HepG2 (cell line): ENCODE data around the gene TSPAN5. TPM values are rescaled to one million over a fixed set of nuclear protein-coding genes. Genes with fewer than 3 reads are reported as not detected.

Source experiments
- ATAC-seq: fragments of 200-7000 bp; cut with Tn5 transposase; 3 replicates; pipeline ENCODE4 v1.9.1; 2020; ENCODE audit warnings: mild to moderate bottlenecking, moderate library complexity
- BruUV-seq: library from RNA; stranded (reverse); fragments of 400-500 nt; replicated peaks from 2 replicates; lab custom pipeline; 2021; lab: Mats Ljungman, UMichigan
- CTCF ChIA-PET: fragments of 300-600 bp; formaldehyde crosslinking; extraction: SDS; loops from one replicate; lab custom pipeline; 2021; ENCODE audit warnings: low total read pairs, inconsistent platforms, low intra/inter-chr PET ratio; lab: Yijun Ruan, JAX
- POLR2A ChIA-PET: fragments of 350-600 bp; sonication (Branson Sonifier 250); formaldehyde crosslinking; loops from one replicate; lab custom pipeline; 2020; ENCODE audit warnings: antibody characterized with exemption, inconsistent platforms; lab: Yijun Ruan, JAX
- DNase-seq: peaks from one replicate; pipeline ENCODE4 v3.0.0-alpha.2; 2015; ENCODE audit warnings: low spot score
- FAIRE-seq: peaks from 3 replicates; lab custom pipeline; 2011; peaks lifted over from hg19 to GRCh38; lab: Jason Lieb, UNC
- H2AFZ ChIP-seq: one replicate; pipeline ENCODE4 v1.6.1; 2011; ENCODE audit warnings: low read length, inconsistent platforms
- H3K27ac ChIP-seq: fragments of 300-600 bp; 3 replicates; pipeline ENCODE4 v1.8.0; 2011; ENCODE audit warnings: mixed run types, mild to moderate bottlenecking, mixed read lengths, low read length, inconsistent platforms; ENCODE audit not compliant: insufficient read depth; ENCODE audit errors: extremely low read length
- H3K27me3 ChIP-seq, 2 experiments: fragments of 200-600 bp in 1 of 2; 2 replicates in 1 of 2; 3 replicates in 1 of 2; pipeline versions ENCODE4 v1.6.0 to v1.8.0; 2011; ENCODE audit warnings: low read length in 2 of 2, mild to moderate bottlenecking in 2 of 2, moderate library complexity in 2 of 2, inconsistent platforms in 1 of 2; ENCODE audit not compliant: insufficient read depth in 2 of 2, control insufficient read depth in 1 of 2
- H3K36me3 ChIP-seq, 2 experiments: fragments of 200-600 bp in 1 of 2; replicated peaks in 1 of 2; 2 replicates in 1 of 2; 3 replicates in 1 of 2; pipeline versions ENCODE4 v1.5.1 to v1.8.0; 2011; ENCODE audit warnings: low read length in 2 of 2, inconsistent platforms in 1 of 2; ENCODE audit not compliant: insufficient read depth in 2 of 2, control insufficient read depth in 1 of 2
- H3K4me1 ChIP-seq: 2 replicates; pipeline ENCODE4 v1.5.1; 2012; ENCODE audit warnings: low read length, inconsistent platforms; ENCODE audit not compliant: insufficient read depth
- H3K4me2 ChIP-seq: 2 replicates; pipeline ENCODE4 v1.6.0; 2011; ENCODE audit warnings: low read depth, low read length, inconsistent platforms
- H3K4me3 ChIP-seq, 3 experiments: fragments of 200-600 bp in 1 of 3; sonication (generic), shearing (Covaris generic) in 1 of 3; replicated peaks in 1 of 3; 2 replicates each; pipeline ENCODE4 v1.5.1; 2011 to 2016; ENCODE audit warnings: low read length in 3 of 3, inconsistent platforms in 2 of 3, low read depth in 2 of 3, mild to moderate bottlenecking in 2 of 3, control low read depth in 1 of 3, mixed read lengths in 1 of 3; ENCODE audit not compliant: insufficient read depth in 1 of 3
- H3K79me2 ChIP-seq: one replicate; pipeline ENCODE4 v1.6.1; 2011; ENCODE audit warnings: low read length, inconsistent platforms; ENCODE audit not compliant: insufficient read depth
- H3K9ac ChIP-seq: 2 replicates; pipeline ENCODE4 v1.6.0; 2011; ENCODE audit warnings: mild to moderate bottlenecking, low read depth, low read length, inconsistent platforms; ENCODE audit not compliant: insufficient read depth
- H3K9me3 ChIP-seq: 2 replicates; pipeline ENCODE4 v1.5.1; 2012; ENCODE audit warnings: mild to moderate bottlenecking, low read length
- H4K20me1 ChIP-seq: 2 replicates; pipeline ENCODE4 v1.6.0; 2011; ENCODE audit warnings: inconsistent platforms, mild to moderate bottlenecking, low read length, moderate library complexity; ENCODE audit not compliant: insufficient read depth
- ARNT2 ChIP-seq: sonication (generic); formaldehyde crosslinking; IDR thresholded peaks from 2 replicates; pipeline ENCODE4 v1.8.0; 2022; ENCODE audit warnings: mild to moderate bottlenecking, low read depth, missing genetic modification reagents, moderate library complexity
- CBX2 ChIP-seq, 2 experiments: fragments of 200-600 bp in 1 of 2; sonication (generic); formaldehyde crosslinking in 1 of 2; IDR thresholded peaks; 2 replicates each; pipeline versions ENCODE4 v1.7.0 to v1.8.1; 2018 to 2022; ENCODE audit warnings: low read depth in 2 of 2, low read length in 1 of 2, mild to moderate bottlenecking in 1 of 2, missing genetic modification reagents in 1 of 2
- CENPT ChIP-seq: sonication (generic); formaldehyde crosslinking; IDR thresholded peaks from 2 replicates; pipeline ENCODE4 v1.8.0; 2022; ENCODE audit warnings: low read depth, mild to moderate bottlenecking, moderate library complexity, missing genetic modification reagents
- EZH2 ChIP-seq: conservative IDR thresholded peaks from 2 replicates; pipeline ENCODE4 v1.6.1; 2012; ENCODE audit warnings: mild to moderate bottlenecking, low read depth, low read length, moderate library complexity
- HNF4G ChIP-seq, 2 experiments: sonication (generic) in 1 of 2; formaldehyde crosslinking in 1 of 2; IDR thresholded peaks; 2 replicates each; pipeline versions ENCODE4 v1.4.0 to v1.6.1; 2011 to 2020; ENCODE audit warnings: borderline replicate concordance in 2 of 2, low read depth in 2 of 2, mild to moderate bottlenecking in 2 of 2, low read length in 1 of 2, missing genetic modification reagents in 1 of 2, moderate library complexity in 1 of 2
- ZC3H4 ChIP-seq: sonication (generic); formaldehyde crosslinking; IDR thresholded peaks from 2 replicates; pipeline ENCODE4 v1.4.0; 2020; ENCODE audit warnings: missing genetic modification reagents, borderline replicate concordance
- ZFP1 ChIP-seq: IDR thresholded peaks from 2 replicates; pipeline ENCODE4 v1.6.1; 2016
- ZNF343 ChIP-seq: sonication (generic); formaldehyde crosslinking; IDR thresholded peaks from 2 replicates; pipeline ENCODE4 v1.4.0; 2020; ENCODE audit warnings: mild to moderate bottlenecking, missing genetic modification reagents
- ZSCAN30 ChIP-seq: sonication (generic); formaldehyde crosslinking; IDR thresholded peaks from 2 replicates; pipeline ENCODE4 v1.5.0; 2020; ENCODE audit warnings: mild to moderate bottlenecking, missing genetic modification reagents
- WGBS: methylation state at CpG from one replicate; pipeline ENCODE4 v1.1.6; 2017; ENCODE audit warnings: low lambda C conversion rate; 5-methylcytosine and 5-hydroxymethylcytosine counted together
- in situ Hi-C: cut with HindIII; loops from 2 replicates; pipeline ENCODE4 v1.10.0; 2017; ENCODE audit warnings: low pct_unique_long_range_greater_than_20kb; ENCODE audit not compliant: extremely low pct_ligation_motif_present
- intact Hi-C: fragments of 100-400 bp; cut with micrococcal nuclease; formaldehyde crosslinking; loops from one replicate; pipeline ENCODE4 v1.10.0; 2022; ENCODE audit not compliant: unreplicated experiment
- polyA plus RNA-seq, 8 experiments: library from polyadenylated mRNA; depleted of rRNA in 3 of 8; stranded (reverse) in 7 of 8; unstranded in 1 of 8; fragments of >200 nt; fragmentation: Illumina TruSeq in 4 of 8; extraction: Trizol in 4 of 8; gene quantifications; 2 replicates each; pipeline versions ENCODE4 v1.2.1 to v1.2.3, GENCODE V29; 2011 to 2016; ENCODE audit warnings: low read depth in 4 of 8, missing spikeins in 1 of 8, mixed read lengths in 1 of 8; ENCODE audit not compliant: insufficient read depth in 1 of 8
- total RNA-seq, 5 experiments: library from RNA; depleted of rRNA; stranded (reverse); fragments of >200 nt; fragmentation: Illumina TruSeq; extraction: Trizol; gene quantifications; 2 replicates each; pipeline ENCODE4 v1.2.3, GENCODE V29; 2016; ENCODE audit warnings: low read depth in 1 of 5

TSPAN5 gene
- total and polyA plus RNA-seq, 2 of the 13 experiments (the other 11 are each of a cell fraction or from before 2014, with no cell fraction given) = 0.20 to 0.53 TPM

DNA sequence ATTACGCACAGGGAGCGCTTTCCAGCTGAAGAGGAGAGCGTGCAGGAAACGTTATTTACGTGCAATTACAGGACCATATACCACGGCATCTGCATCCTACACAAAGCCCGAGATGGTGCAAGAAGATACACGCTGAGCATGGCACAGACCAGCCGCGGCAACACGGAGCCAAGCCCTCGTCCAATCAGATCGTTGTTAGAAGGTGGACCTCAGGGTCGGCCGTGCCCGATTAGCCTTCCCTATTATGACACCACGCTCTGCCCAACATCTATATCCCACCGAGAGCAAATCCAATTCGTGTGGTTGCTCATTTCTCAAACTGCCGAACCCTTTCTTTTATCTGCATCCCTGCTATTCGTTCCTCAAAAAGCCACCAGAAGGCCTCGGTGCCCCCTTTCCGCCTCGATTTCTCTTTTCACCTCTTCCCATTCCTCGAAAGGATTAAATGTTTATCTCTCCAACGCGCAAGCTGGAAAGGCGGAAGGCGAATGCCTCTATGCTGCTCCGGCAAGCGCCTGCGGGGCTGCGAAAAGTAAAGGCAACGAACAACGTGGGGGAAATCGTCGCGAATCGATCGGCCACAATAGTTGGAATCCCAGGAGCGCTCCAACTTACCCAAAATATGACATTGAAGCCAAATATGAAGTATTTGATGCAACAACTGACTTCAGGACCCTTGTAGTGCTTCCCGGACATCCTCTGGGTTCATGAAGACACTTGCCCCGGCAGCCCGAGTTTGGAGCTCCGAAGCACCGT lies 702 bp downstream of the TSPAN5 start:
- H3K4me2 ChIP-seq = peak overlapping the region; percentile 64
- CTCF ChIA-PET = no interaction called here
- no TSS peak for BruUV-seq
- ATAC-seq (no peak), DNase-seq (no peak)
- no peaks in the 10 kb centered on the region for H3K36me3 ChIP-seq
- intact Hi-C loops = no loop called here
- peak overlapping the region; percentile 46 to 60 (median 46); a peak in 5 of 6 replicates for H3K4me3 ChIP-seq
- H3K9me3 ChIP-seq = no peaks in the 10 kb centered on the region
- H3K9ac ChIP-seq = no peak overlapping the region
- in situ Hi-C loops = no loop called here
- 29% methylated on average over 39 of the region's 46 CpGs for WGBS
- TF ChIP-seq ZNF343 (CRISPR knock-in tag) (0 out of 2 replicates have a peak, but pooled peaks have one; percentile 32), CBX2 (IDR thresholded peaks at IDR 0.05; ENCODE audit: low read depth, low read length) (0 out of 2 replicates have a peak, but pooled peaks have one; percentile 42), CBX2 (CRISPR knock-in tag; IDR thresholded peaks at IDR 0.05; ENCODE audit: low read depth) (0 out of 2 replicates have a peak, but pooled peaks have one; percentile 60), ARNT2 (CRISPR knock-in tag) (0 out of 2 replicates have a peak, but pooled peaks have one; percentile 25), EZH2 (peak; percentile 90; the same call in 1 of the 2 replicates), CENPT (CRISPR knock-in tag) (no peak), ZFP1 (no peak)
- TF ChIP-seq, all 625 proteins: peak for 4
- H3K4me1 ChIP-seq = peaks cover 8% of the 10 kb centered on the region
- no peak overlapping the region for H3K27ac ChIP-seq
- no peak overlapping the region for H2AFZ ChIP-seq
- H4K20me1 ChIP-seq = no peaks in the 10 kb centered on the region
- POLR2A ChIA-PET = no interaction called here
- no peaks in the 10 kb centered on the region for H3K79me2 ChIP-seq
- H3K27me3 ChIP-seq = peaks cover 4 to 43% of the 10 kb centered on the region in 2 experiments; a peak in 4 of 5 replicates
- no peak for FAIRE-seq

DNA sequence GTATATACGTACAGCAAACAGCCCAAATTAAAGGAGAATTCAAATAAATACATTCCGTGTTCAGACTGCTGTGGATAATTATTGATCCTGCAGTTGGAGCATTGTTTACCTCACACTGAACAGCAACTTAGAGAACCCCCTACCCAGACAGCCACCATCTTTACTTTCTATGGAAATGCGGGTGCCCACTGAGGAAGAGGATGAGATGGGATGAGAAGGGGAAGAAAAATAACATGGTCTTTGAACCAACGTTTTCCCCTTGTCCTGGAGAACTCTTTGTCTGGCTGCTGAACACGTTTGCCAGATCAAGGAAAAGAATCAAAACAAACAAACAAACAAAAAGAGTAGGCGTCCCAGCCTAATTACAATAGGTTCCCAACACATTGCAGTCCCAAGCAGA lies 1.5 kb downstream of the TSPAN5 start:
- no peaks in the 10 kb centered on the region for H3K36me3 ChIP-seq
- DNase-seq (no peak), ATAC-seq (no peak), FAIRE-seq (no peak)
- peaks cover 8% of the 10 kb centered on the region for H3K4me1 ChIP-seq
- H3K27ac ChIP-seq = no peak overlapping the region
- no TSS peak for BruUV-seq
- no peak overlapping the region for H3K4me2 ChIP-seq
- WGBS = 24% methylated on average over 6 of the region's 6 CpGs
- intact Hi-C loops (no loop called here), in situ Hi-C loops (no loop called here)
- no peaks in the 10 kb centered on the region for H4K20me1 ChIP-seq
- no peaks in the 10 kb centered on the region for H3K9me3 ChIP-seq
- POLR2A ChIA-PET = no interaction called here
- TF ChIP-seq ZSCAN30 (CRISPR knock-in tag) (no peak), ZC3H4 (no peak), HNF4G (IDR thresholded peaks at IDR 0.05; ENCODE audit: borderline replicate concordance, low read depth, low read length) (no peak), HNF4G (CRISPR knock-in tag; IDR thresholded peaks at IDR 0.05; ENCODE audit: borderline replicate concordance, low read depth) (no peak)
- TF ChIP-seq, all 625 proteins: peak for 0
- H3K4me3 ChIP-seq = no peak overlapping the region
- H3K79me2 ChIP-seq = no peaks in the 10 kb centered on the region
- H3K9ac ChIP-seq = no peak overlapping the region
- H3K27me3 ChIP-seq = peaks cover 4 to 41% of the 10 kb centered on the region in 2 experiments; a peak in 4 of 5 replicates
- CTCF ChIA-PET = no interaction called here
- H2AFZ ChIP-seq = no peak overlapping the region
